Uterus (tissue), 2 donors: ENCODE data around the gene DEFB114.

Source experiments
- CTCF ChIP-seq, 4 experiments: fragments of 200-600 bp in 2 of 4; fragments of 450-650 bp in 2 of 4; sonication (generic) in 2 of 4; IDR thresholded peaks; one replicate each; pipeline ENCODE4 v1.5.1; 2016 to 2019; ENCODE audit warnings: antibody characterized with exemption in 4 of 4, mild to moderate bottlenecking in 2 of 4, moderate library complexity in 1 of 4
- POLR2A ChIP-seq, 2 donors: fragments of 450-650 bp; IDR thresholded peaks; one replicate each; pipeline ENCODE4 v1.6.1; 2016; ENCODE audit warnings: antibody characterized with exemption in 2 of 2, mild to moderate bottlenecking in 1 of 2, moderate library complexity in 1 of 2

DNA sequence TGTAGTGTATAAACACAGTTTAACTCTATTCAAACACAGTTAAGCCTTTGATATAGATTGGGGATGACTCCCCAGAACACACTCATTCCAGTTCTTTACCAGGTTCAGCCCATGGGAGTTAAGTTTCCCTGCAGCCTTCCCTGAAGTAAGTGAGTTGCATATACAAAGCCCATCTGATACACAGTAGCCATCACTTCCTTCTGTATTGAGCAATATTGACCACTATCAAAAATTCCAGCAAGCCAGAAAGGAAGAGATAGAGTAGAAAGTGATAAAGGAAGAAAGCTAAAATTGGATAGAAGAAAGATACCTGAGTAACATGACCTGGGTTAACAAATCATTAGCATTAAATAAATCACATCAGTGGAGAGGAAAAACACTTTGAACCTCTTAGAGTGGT lies 34.6 kb downstream of the DEFB114 start:
- TF ChIP-seq CTCF (IDR thresholded peaks at IDR 0.05) (no peak), POLR2A (IDR thresholded peaks at IDR 0.05) (no peak)
